Measurements from ENCODE around the gene CDR2L. TPM values are rescaled to one million over a fixed set of nuclear protein-coding genes. Genes with fewer than 3 reads are reported as not detected.
"Not testable (repeated sequence)": the region's sequence is repeated elsewhere in the genome, so short reads cannot be mapped to it uniquely, and the experiment has no call there.

The CDR2L gene
- total RNA-seq, 2 experiments from 2014 or later, result 0.89 to 0.91 TPM

- no peak for ATAC-seq
- Mint-ChIP-seq H3K4me3 (peak overlapping the region; percentile 95), H3K9me3 (ENCODE audit: low read depth) (no peaks in the 10 kb centered on the region), H3K36me3 (ENCODE audit: low read depth) (peaks cover 8% of the 10 kb centered on the region), H3K4me1 (peaks cover 31% of the 10 kb centered on the region), H3K27me3 (no peaks in the 10 kb centered on the region), H3K27ac (peak overlapping the region; percentile 83)
- no peak for DNase-seq
- intact Hi-C loops (cut with DNase I, micrococcal nuclease), result loop anchor here (1.0 to 2.0 kb wide), 6 partner anchors 22 to 51 kb away; partner anchors contain the start of genes CDR2L (in 1 of the 2) and KCTD2 (in 1 of the 2)
- POLR2A ChIA-PET, result interaction anchor here (0.6 to 1.5 kb wide), 5 partner anchors 20 to 139 kb away, joined by 3 to 6 read pairs (median 3); partner anchors contain the start of genes CDR2L and HID1
- CTCF ChIA-PET, result interaction anchor here (0.6 to 3.7 kb wide), 17 partner anchors 8 to 229 kb away, joined by 3 to 52 read pairs (median 3); partner anchors contain the start of gene CDR2L
These were observed 24.1 kb downstream of the CDR2L start for GRCh38 chr17:75011401-75012095.

- Mint-ChIP-seq H3K27ac (peak overlapping the region; percentile 83), H3K4me1 (peaks cover 31% of the 10 kb centered on the region), H3K36me3 (ENCODE audit: low read depth) (peaks cover 12% of the 10 kb centered on the region), H3K27me3 (no peaks in the 10 kb centered on the region), H3K9me3 (ENCODE audit: low read depth) (no peaks in the 10 kb centered on the region), H3K4me3 (peak overlapping the region; percentile 95)
- ATAC-seq (no peak), DNase-seq (no peak)
- ChIA-PET POLR2A (interaction anchor here (0.6 to 1.5 kb wide), 3 partner anchors 24 to 138 kb away, joined by 3 to 6 read pairs (median 3); partner anchors contain the start of genes CDR2L and HID1), CTCF (interaction anchor here (0.6 to 3.7 kb wide), 16 partner anchors 12 to 179 kb away, joined by 3 to 52 read pairs (median 3); partner anchors contain the start of gene CDR2L)
- intact Hi-C loops (cut with DNase I, micrococcal nuclease), result loop anchor here (1.0 to 2.0 kb wide), 6 partner anchors 21 to 51 kb away; partner anchors contain the start of genes CDR2L (in 1 of the 2) and KCTD2 (in 1 of the 2)
These were observed 24.6 kb downstream of the CDR2L start for GRCh38 chr17:75012096-75012345.

GRCh38 chr17:75012346-75013091 is 25.1 kb downstream of the CDR2L start, which contains the start of gene MRPL58:
Gene MRPL58, plus strand, starts transcription at chr17:75012670. Its CDS starts 17 bp downstream, at chr17:75012687.
- no peaks in the 10 kb centered on the region for H3K9me3 Mint-ChIP-seq (ENCODE audit: low read depth)
- peak within 1 kb of the TSS; percentile 92 for H3K27ac Mint-ChIP-seq
- H3K4me3 Mint-ChIP-seq, result peak within 1 kb of the TSS; percentile 95
- ChIA-PET POLR2A (interaction anchor here (0.7 to 1.5 kb wide), 5 partner anchors 22 to 193 kb away, joined by 3 to 12 read pairs (median 4); partner anchors contain the start of genes CDR2L, HID1 and NUP85), CTCF (interaction anchor here (0.6 to 3.7 kb wide), 26 partner anchors 10 to 179 kb away, joined by 3 to 52 read pairs (median 3); partner anchors contain the start of gene CDR2L)
- peaks cover 31% of the 10 kb centered on the region for H3K4me1 Mint-ChIP-seq
- no peaks in the 10 kb centered on the region for H3K27me3 Mint-ChIP-seq
- ATAC-seq (peak; percentile 96), DNase-seq (peak; percentile 91)
- intact Hi-C loops (cut with DNase I, micrococcal nuclease), result loop anchor here (1.0 to 2.0 kb wide), 7 partner anchors 21 to 139 kb away; partner anchors contain the start of genes CDR2L (in 1 of the 2) and KCTD2 (in 1 of the 2)
- H3K36me3 Mint-ChIP-seq (ENCODE audit: low read depth), result peaks cover 12% of the 10 kb centered on the region

- Mint-ChIP-seq H3K9me3 (ENCODE audit: low read depth) (no peaks in the 10 kb centered on the region), H3K36me3 (ENCODE audit: low read depth) (peaks cover 15% of the 10 kb centered on the region), H3K4me1 (peaks cover 31% of the 10 kb centered on the region), H3K27me3 (no peaks in the 10 kb centered on the region), H3K27ac (peak overlapping the region; percentile 92), H3K4me3 (peak overlapping the region; percentile 95)
- no peak for ATAC-seq
- DNase-seq, result no peak
- intact Hi-C loops (cut with DNase I, micrococcal nuclease), result loop anchor here (1.0 to 2.0 kb wide), 2 partner anchors 52 to 140 kb away; no protein-coding TSS in a partner anchor
- ChIA-PET CTCF (interaction anchor here (0.6 to 3.7 kb wide), 22 partner anchors 9 to 443 kb away, joined by 3 to 52 read pairs (median 3); partner anchors contain the start of gene CDR2L), POLR2A (interaction anchor here (0.7 to 1.5 kb wide), 5 partner anchors 21 to 192 kb away, joined by 3 to 12 read pairs (median 4); partner anchors contain the start of genes CDR2L and NUP85)
These were observed 25.7 kb downstream of the CDR2L start for GRCh38 chr17:75013092-75013559.

DNA sequence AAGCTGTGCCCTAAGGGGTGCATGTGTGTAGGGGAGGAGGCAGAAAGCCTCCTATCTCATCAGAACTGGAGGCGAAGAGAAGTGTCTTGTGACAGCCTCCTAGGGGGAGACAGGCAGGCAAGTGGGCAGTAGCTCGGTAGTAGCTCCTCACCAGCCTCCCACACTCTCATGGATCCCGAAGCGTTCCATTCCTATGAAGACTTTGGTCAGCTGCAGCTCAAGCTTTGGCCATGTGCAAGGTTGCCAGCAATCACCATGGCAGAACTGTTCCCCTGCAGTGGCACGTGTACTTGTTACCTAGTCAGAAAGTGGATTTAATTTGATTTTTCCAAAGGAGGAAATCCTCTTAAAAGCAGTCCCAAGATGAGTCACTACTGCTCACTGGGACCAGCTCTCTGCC is 31.7 kb downstream of the CDR2L start:
- H3K27me3 Mint-ChIP-seq, result no peaks in the 10 kb centered on the region
- ATAC-seq (no peak), DNase-seq (no peak)
- intact Hi-C loops (cut with DNase I, micrococcal nuclease), result no loop called here
- no peak overlapping the region for H3K4me3 Mint-ChIP-seq
- peaks cover 40% of the 10 kb centered on the region for H3K36me3 Mint-ChIP-seq (ENCODE audit: low read depth)
- peaks cover 6% of the 10 kb centered on the region for H3K4me1 Mint-ChIP-seq
- H3K27ac Mint-ChIP-seq, result no peak overlapping the region
- POLR2A ChIA-PET, result no interaction called here
- no peaks in the 10 kb centered on the region for H3K9me3 Mint-ChIP-seq (ENCODE audit: low read depth)
- CTCF ChIA-PET, result interaction anchor here (0.5 to 1.6 kb wide), 6 partner anchors 8 to 226 kb away, joined by 3 to 8 read pairs (median 4); no protein-coding TSS in a partner anchor

DNA sequence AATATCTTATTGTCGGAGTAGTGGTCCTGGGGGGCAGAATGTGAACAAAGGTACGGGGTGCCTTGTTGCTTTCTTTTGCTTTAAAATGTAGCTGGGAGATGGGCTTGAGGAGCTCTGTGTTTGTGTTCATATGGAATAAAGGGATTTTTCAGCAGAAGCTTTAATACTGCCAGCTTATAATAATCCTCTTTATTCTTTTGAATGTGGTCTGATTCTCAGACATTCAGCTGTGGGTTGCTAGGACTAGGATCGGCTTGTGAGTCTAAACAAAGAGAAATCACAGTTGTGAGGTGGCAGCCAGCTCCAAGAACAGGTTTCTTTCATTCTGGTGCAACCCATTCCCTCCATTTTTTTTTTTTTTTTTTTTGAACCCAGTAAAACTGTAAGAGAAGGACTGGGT is 32.3 kb downstream of the CDR2L start:
- no peak overlapping the region for H3K4me3 Mint-ChIP-seq
- H3K36me3 Mint-ChIP-seq (ENCODE audit: low read depth), result peaks cover 42% of the 10 kb centered on the region
- ATAC-seq, result no peak
- DNase-seq, result no peak
- no peak overlapping the region for H3K27ac Mint-ChIP-seq
- H3K27me3 Mint-ChIP-seq, result no peaks in the 10 kb centered on the region
- peaks cover 6% of the 10 kb centered on the region for H3K4me1 Mint-ChIP-seq
- H3K9me3 Mint-ChIP-seq (ENCODE audit: low read depth), result no peaks in the 10 kb centered on the region
- ChIA-PET POLR2A (no interaction called here), CTCF (interaction anchor here (0.7 to 1.6 kb wide), 7 partner anchors 8 to 699 kb away, joined by 3 to 8 read pairs (median 3); no protein-coding TSS in a partner anchor)
- intact Hi-C loops (cut with DNase I, micrococcal nuclease), result no loop called here

DNA sequence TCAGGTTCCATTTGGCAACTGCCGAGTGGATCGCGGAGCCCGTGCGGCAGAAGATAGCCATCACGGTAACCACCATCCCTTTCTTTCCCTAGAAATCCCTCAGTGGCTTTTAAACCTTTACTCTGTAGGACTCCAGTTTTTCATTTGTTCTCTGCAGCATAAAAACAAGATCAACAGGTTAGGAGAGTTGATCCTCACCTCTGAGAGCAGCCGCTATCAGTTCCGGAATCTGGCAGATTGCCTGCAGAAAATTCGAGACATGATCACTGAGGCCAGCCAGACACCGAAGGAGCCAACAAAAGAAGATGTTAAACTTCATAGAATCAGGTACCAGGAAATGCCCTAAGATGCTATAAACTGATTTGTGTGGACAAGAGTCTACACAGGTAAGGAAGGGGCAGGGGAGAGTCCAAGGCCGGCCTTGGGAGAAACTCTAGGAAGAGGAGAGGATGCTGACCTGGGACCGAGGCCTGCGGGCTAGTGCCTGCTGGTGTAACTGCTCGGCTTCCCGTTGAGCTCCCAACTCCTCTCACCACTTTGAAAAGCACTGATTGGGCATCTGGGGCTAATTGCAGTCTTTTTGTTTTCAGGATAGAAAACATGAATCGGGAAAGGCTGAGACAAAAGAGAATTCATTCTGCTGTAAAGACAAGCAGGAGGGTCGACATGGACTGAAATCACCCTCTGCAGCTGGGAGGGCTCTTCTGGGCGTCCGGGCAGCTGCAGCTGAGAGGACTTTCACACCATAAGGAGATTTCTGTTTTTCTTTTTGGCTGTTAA is 33.1 kb downstream of the CDR2L start:
- H3K4me1 Mint-ChIP-seq, result peaks cover 11% of the 10 kb centered on the region
- ATAC-seq (no peak), DNase-seq (no peak)
- intact Hi-C loops (cut with DNase I, micrococcal nuclease), result no loop called here
- POLR2A ChIA-PET, result no interaction called here
- H3K27me3 Mint-ChIP-seq, result no peaks in the 10 kb centered on the region
- H3K9me3 Mint-ChIP-seq (ENCODE audit: low read depth), result no peaks in the 10 kb centered on the region
- no peak overlapping the region for H3K4me3 Mint-ChIP-seq
- no peak overlapping the region for H3K27ac Mint-ChIP-seq
- CTCF ChIA-PET, result interaction anchor here (1.6 kb wide), 1 partner anchor 59 kb away, joined by 8 read pairs; no protein-coding TSS in a partner anchor
- H3K36me3 Mint-ChIP-seq (ENCODE audit: low read depth), result peaks cover 46% of the 10 kb centered on the region

DNA sequence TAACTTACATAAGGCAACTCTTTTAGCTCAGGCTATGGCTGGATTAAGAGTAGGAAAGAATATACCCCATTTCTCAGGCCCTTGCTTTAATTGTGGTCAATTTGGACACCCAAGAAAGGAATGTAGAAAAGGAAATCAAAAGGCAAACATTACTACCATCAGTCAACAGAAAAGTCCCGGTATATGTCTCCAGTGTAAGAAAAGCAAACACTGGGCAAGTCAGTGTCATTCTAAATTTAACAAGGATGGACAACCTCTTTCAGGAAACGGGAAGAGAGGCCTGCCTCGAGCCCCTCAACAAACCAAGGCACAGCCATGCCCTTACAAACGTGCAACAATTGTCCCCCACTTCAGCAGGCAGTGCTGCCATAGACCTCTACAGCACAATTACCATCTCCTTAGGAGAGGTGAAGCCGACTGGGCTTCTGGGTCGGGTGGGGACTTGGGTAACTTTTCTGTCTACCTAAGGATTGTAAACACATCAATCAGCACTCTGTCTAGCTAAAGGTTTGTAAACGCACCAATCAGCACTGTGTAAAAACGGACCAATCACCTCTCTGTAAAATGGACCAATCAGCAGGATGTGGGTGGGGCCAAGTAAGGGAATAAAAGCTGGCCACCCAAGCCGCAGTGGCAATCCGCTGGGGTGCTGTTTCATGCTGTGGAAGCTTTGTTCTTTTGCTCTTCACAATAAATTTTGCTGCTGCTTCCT is 37.4 kb downstream of the CDR2L start:
- DNase-seq (peak; percentile 64), ATAC-seq (peak; percentile 76)
- ChIA-PET CTCF (interaction anchor here (0.6 to 3.3 kb wide), 8 partner anchors 9 to 805 kb away, joined by 3 to 24 read pairs (median 4); partner anchors contain the start of gene MRPL58), POLR2A (interaction anchor here (0.6 to 0.7 kb wide), 3 partner anchors 152 to 873 kb away, joined by 3 read pairs; no protein-coding TSS in a partner anchor)
- intact Hi-C loops (cut with DNase I, micrococcal nuclease), result loop anchor here in 1 of 2 experiments (1.0 kb wide), 1 partner anchor 9 kb away; no protein-coding TSS in a partner anchor
- Mint-ChIP-seq H3K9me3 (ENCODE audit: low read depth) (no peaks in the 10 kb centered on the region), H3K27me3 (no peaks in the 10 kb centered on the region), H3K36me3 (ENCODE audit: low read depth) (peaks cover 32% of the 10 kb centered on the region), H3K4me3 (peak overlapping the region; percentile 17), H3K27ac (peak overlapping the region; percentile 56), H3K4me1 (peaks cover 12% of the 10 kb centered on the region)

GRCh38 chr17:75025398-75025734 is 37.9 kb downstream of the CDR2L start:
- peak overlapping the region; percentile 17 for H3K4me3 Mint-ChIP-seq
- H3K27ac Mint-ChIP-seq, result peak overlapping the region; percentile 56
- intact Hi-C loops (cut with DNase I, micrococcal nuclease), result loop anchor here in 1 of 2 experiments (1.0 kb wide), 1 partner anchor 9 kb away; no protein-coding TSS in a partner anchor
- not testable (repeated sequence) for DNase-seq; H3K27me3 Mint-ChIP-seq; H3K9me3 Mint-ChIP-seq (ENCODE audit: low read depth)
- ATAC-seq, result peak; percentile 4
- H3K36me3 Mint-ChIP-seq (ENCODE audit: low read depth), result peaks cover 28% of the 10 kb centered on the region
- POLR2A ChIA-PET, result interaction anchor here (0.7 kb wide), 1 partner anchor 235 kb away, joined by 3 read pairs; no protein-coding TSS in a partner anchor
- peaks cover 12% of the 10 kb centered on the region for H3K4me1 Mint-ChIP-seq
- CTCF ChIA-PET, result interaction anchor here (0.6 to 3.3 kb wide), 7 partner anchors 10 to 805 kb away, joined by 3 to 24 read pairs (median 4); partner anchors contain the start of gene MRPL58

Measured in activated CD4-positive, alpha-beta T cell treated with anti-CD3 and anti-CD28 coated beads for 36 hours (primary cell).